Uterus (tissue), 2 donors: ENCODE measurements around the gene BACH2.

Source experiments
- POLR2A ChIP-seq, 2 donors: fragments of 450-650 bp; IDR thresholded peaks; one replicate each; pipeline ENCODE4 v1.6.1; 2016; ENCODE audit warnings: antibody characterized with exemption in 2 of 2, mild to moderate bottlenecking in 1 of 2, moderate library complexity in 1 of 2
- TF ChIP-seq, protein P1 (sequence below), 4 experiments: fragments of 200-600 bp in 2 of 4; fragments of 450-650 bp in 2 of 4; sonication (generic) in 2 of 4; IDR thresholded peaks; one replicate each; pipeline ENCODE4 v1.5.1; 2016 to 2019; ENCODE audit warnings: antibody characterized with exemption in 4 of 4, mild to moderate bottlenecking in 2 of 4, moderate library complexity in 1 of 4

DNA sequence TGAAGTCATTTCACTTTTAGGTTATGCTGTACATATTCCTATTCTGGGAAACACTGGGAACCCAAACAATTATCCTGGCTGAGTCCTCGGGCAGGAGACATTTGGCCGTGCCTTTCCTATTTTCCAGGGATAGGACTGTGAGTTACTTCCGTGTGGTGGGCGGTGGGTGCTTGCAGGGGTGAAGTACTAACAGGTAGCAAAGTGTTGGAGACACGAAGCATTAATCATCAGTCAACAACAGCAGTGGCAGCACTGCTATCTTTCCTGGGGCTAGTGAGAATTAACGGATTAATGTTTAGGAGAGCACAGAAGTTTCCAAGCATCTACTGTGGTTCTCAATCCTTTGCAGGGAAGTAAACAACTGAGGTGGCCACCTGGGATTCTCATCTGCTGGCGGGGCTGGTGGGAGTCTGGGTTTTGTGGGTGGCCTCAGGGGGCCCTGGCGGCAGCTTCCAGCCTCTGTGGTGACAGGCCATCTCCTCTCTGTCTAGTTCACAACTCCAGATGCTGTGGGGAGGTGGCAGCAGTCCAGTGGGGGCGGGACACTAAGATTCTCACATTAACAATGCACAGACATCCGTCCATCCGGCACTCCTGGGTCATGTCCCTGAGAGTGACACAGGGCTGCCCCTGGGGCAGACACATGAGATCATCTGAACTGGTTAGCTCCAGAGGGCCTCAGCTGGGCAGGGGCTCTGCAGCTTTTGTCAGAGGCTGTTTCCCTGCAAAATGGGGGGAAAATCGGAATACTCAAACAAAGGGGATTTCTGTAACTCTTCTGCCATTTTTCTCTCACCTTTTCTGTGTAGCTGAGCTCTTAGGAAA, 311.5 kb downstream of the BACH2 start:
- TF ChIP-seq, protein P1, sequence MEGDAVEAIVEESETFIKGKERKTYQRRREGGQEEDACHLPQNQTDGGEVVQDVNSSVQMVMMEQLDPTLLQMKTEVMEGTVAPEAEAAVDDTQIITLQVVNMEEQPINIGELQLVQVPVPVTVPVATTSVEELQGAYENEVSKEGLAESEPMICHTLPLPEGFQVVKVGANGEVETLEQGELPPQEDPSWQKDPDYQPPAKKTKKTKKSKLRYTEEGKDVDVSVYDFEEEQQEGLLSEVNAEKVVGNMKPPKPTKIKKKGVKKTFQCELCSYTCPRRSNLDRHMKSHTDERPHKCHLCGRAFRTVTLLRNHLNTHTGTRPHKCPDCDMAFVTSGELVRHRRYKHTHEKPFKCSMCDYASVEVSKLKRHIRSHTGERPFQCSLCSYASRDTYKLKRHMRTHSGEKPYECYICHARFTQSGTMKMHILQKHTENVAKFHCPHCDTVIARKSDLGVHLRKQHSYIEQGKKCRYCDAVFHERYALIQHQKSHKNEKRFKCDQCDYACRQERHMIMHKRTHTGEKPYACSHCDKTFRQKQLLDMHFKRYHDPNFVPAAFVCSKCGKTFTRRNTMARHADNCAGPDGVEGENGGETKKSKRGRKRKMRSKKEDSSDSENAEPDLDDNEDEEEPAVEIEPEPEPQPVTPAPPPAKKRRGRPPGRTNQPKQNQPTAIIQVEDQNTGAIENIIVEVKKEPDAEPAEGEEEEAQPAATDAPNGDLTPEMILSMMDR (IDR thresholded peaks at IDR 0.05): no peak
- TF ChIP-seq POLR2A (IDR thresholded peaks at IDR 0.05): no peak
